ENCODE results near the gene GABRR1.
"Not testable (repeated sequence)": the region's sequence is repeated elsewhere in the genome, so short reads cannot be mapped to it uniquely, and the experiment has no call there.

Gene GABRR1

GRCh38 chr6:89250239-89250638 lies 33.1 kb upstream of the GABRR1 start:
- Histone ChIP-seq H3K27me3 (no peaks in the 10 kb centered on the region), H3K4me1 (no peaks in the 10 kb centered on the region), H3K9me3 (no peaks in the 10 kb centered on the region), H3K4me3 (ENCODE audit: low read depth, low read length) (no peak overlapping the region), H3K36me3 (no peaks in the 10 kb centered on the region)
- no peak for TF ChIP-seq CTCF (IDR thresholded peaks at IDR 0.05; ENCODE audit: low read depth, low read length)
- DNase-seq, result no peak

GRCh38 chr6:89244241-89244985 lies 27.3 kb upstream of the GABRR1 start:
- no peaks in the 10 kb centered on the region for H3K36me3 ChIP-seq
- no peak overlapping the region for H3K4me3 ChIP-seq (ENCODE audit: low read depth, low read length)
- no peaks in the 10 kb centered on the region for H3K9me3 ChIP-seq
- TF ChIP-seq CTCF (IDR thresholded peaks at IDR 0.05; ENCODE audit: low read depth, low read length), result no peak
- DNase-seq, result no peak
- H3K27me3 ChIP-seq, result no peaks in the 10 kb centered on the region
- H3K4me1 ChIP-seq, result no peaks in the 10 kb centered on the region

GRCh38 chr6:89243331-89243629 lies 26.1 kb upstream of the GABRR1 start:
- Histone ChIP-seq H3K27me3 (no peaks in the 10 kb centered on the region), H3K4me3 (ENCODE audit: low read depth, low read length) (no peak overlapping the region), H3K36me3 (no peaks in the 10 kb centered on the region), H3K9me3 (no peaks in the 10 kb centered on the region), H3K4me1 (no peaks in the 10 kb centered on the region)
- no peak for DNase-seq
- TF ChIP-seq CTCF (IDR thresholded peaks at IDR 0.05; ENCODE audit: low read depth, low read length), result no peak

GRCh38 chr6:89242574-89243330 lies 25.6 kb upstream of the GABRR1 start:
- Histone ChIP-seq H3K9me3 (no peaks in the 10 kb centered on the region), H3K4me3 (ENCODE audit: low read depth, low read length) (no peak overlapping the region), H3K4me1 (no peaks in the 10 kb centered on the region), H3K27me3 (no peaks in the 10 kb centered on the region), H3K36me3 (no peaks in the 10 kb centered on the region)
- peak; percentile 59 for TF ChIP-seq CTCF (IDR thresholded peaks at IDR 0.05; ENCODE audit: low read depth, low read length)
- peak; percentile 30 for DNase-seq

- Histone ChIP-seq H3K36me3 (no peaks in the 10 kb centered on the region), H3K4me3 (ENCODE audit: low read depth, low read length) (no peak overlapping the region), H3K27me3 (no peaks in the 10 kb centered on the region), H3K9me3 (no peaks in the 10 kb centered on the region), H3K4me1 (no peaks in the 10 kb centered on the region)
- DNase-seq, result no peak
- peak; percentile 40 for TF ChIP-seq CTCF (IDR thresholded peaks at IDR 0.05; ENCODE audit: low read depth, low read length)
Observed at GRCh38 chr6:89239338-89239737, 22.2 kb upstream of the GABRR1 start.

GRCh38 chr6:89237158-89237557 lies 20.0 kb upstream of the GABRR1 start:
- Histone ChIP-seq H3K9me3 (no peaks in the 10 kb centered on the region), H3K4me1 (no peaks in the 10 kb centered on the region), H3K27me3 (no peaks in the 10 kb centered on the region), H3K4me3 (ENCODE audit: low read depth, low read length) (no peak overlapping the region), H3K36me3 (no peaks in the 10 kb centered on the region)
- TF ChIP-seq CTCF (IDR thresholded peaks at IDR 0.05; ENCODE audit: low read depth, low read length), result no peak
- DNase-seq, result no peak

GRCh38 chr6:89233605-89234004 lies 16.4 kb upstream of the GABRR1 start:
- not testable (repeated sequence) for H3K4me3 ChIP-seq (ENCODE audit: low read depth, low read length); DNase-seq; H3K9me3 ChIP-seq; H3K4me1 ChIP-seq; H3K36me3 ChIP-seq; H3K27me3 ChIP-seq
